Prostate gland (tissue), 2 donors: ENCODE measurements around the gene KRTAP9-7. TPM values are rescaled to one million over a fixed set of nuclear protein-coding genes. Genes with fewer than 3 reads are reported as not detected.
"Not testable (repeated sequence)": the region's sequence is repeated elsewhere in the genome, so short reads cannot be mapped to it uniquely, and the experiment has no call there.

ENCODE experiments used
- DNase-seq: peaks from one replicate; pipeline ENCODE4 v3.0.0-alpha.2; 2019; ENCODE audit warnings: low spot score
- H3K27ac ChIP-seq, 2 donors: fragments of 200-600 bp; sonication (generic); 2 replicates each; pipeline ENCODE4 v1.5.1; 2017 to 2019
- H3K27me3 ChIP-seq: fragments of 200-600 bp; sonication (generic); replicated peaks from 2 replicates; pipeline ENCODE4 v1.5.1; 2019; ENCODE audit not compliant: insufficient read depth
- H3K36me3 ChIP-seq, 2 donors: fragments of 200-600 bp; sonication (generic); 1 replicate in 1 of 2; 2 replicates in 1 of 2; pipeline versions ENCODE4 v1.5.1 to v1.8.1; 2017 to 2019
- H3K4me1 ChIP-seq: fragments of 200-600 bp; sonication (generic); replicated peaks from 2 replicates; pipeline ENCODE4 v1.5.1; 2019
- H3K4me3 ChIP-seq, 2 donors: fragments of 200-600 bp; sonication (generic); 2 replicates each; pipeline ENCODE4 v1.5.1; 2017 to 2019
- H3K9me3 ChIP-seq: fragments of 200-600 bp; sonication (generic); 2 replicates; pipeline ENCODE4 v1.5.1; 2017
- POLR2A ChIP-seq: fragments of 450-650 bp; IDR thresholded peaks from one replicate; pipeline ENCODE4 v1.6.1; 2016; ENCODE audit warnings: antibody characterized with exemption, mild to moderate bottlenecking
- POLR2AphosphoS5 ChIP-seq: sonication (generic); formaldehyde crosslinking; IDR thresholded peaks from one replicate; pipeline ENCODE4 v1.6.1; 2017; ENCODE audit warnings: antibody characterized with exemption
- WGBS: methylation state at CpG from one replicate; pipeline ENCODE4 v1.1.5; 2018; 5-methylcytosine and 5-hydroxymethylcytosine counted together
- intact Hi-C: fragments of 100-400 bp; cut with DNase I; formaldehyde crosslinking; loops from one replicate; pipeline ENCODE4 v1.14.2; 2022
- total RNA-seq, 2 donors: library from RNA; depleted of rRNA; stranded (reverse); fragments of >200 nt; gene quantifications; one replicate each; pipeline ENCODE4 v1.1.0, GENCODE V29; 2016
- TF ChIP-seq, protein P1 (sequence below), 4 experiments: fragments of 200-600 bp in 2 of 4; fragments of 450-650 bp in 2 of 4; sonication (generic) in 2 of 4; IDR thresholded peaks; 1 replicate in 3 of 4; 2 replicates in 1 of 4; pipeline ENCODE4 v1.5.1; 2016 to 2019; ENCODE audit warnings: antibody characterized with exemption in 4 of 4, mild to moderate bottlenecking in 2 of 4, moderate library complexity in 2 of 4

Gene KRTAP9-7, protein sequence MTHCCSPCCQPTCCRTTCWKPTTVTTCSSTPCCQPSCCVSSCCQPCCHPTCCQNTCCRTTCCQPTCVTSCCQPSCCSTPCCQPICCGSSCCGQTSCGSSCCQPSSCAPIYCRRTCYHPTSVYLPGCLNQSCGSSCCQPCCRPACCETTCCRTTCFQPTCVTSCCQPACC
- total RNA-seq, result not detected

DNA sequence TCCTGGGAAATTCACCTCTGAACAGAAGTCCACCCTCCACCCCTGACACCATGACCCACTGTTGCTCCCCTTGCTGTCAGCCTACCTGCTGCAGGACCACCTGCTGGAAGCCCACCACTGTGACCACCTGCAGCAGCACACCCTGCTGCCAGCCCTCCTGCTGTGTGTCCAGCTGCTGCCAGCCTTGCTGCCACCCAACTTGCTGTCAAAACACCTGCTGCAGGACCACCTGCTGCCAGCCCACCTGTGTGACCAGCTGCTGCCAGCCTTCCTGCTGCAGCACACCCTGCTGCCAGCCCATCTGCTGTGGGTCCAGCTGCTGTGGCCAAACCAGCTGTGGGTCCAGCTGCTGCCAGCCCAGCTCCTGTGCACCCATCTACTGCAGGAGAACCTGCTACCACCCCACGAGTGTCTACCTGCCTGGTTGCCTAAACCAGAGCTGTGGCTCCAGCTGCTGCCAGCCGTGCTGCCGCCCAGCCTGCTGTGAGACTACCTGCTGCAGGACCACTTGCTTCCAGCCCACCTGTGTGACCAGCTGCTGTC lies at the start of gene KRTAP9-7:
Gene KRTAP9-7, plus strand, starts transcription at position 51 of the 543 bp plus-strand sequence. Its CDS starts 0 bp downstream, at position 51.
- H3K4me1 ChIP-seq, intact Hi-C loops, H3K9me3 ChIP-seq, H3K27me3 ChIP-seq, DNase-seq, H3K36me3 ChIP-seq, H3K27ac ChIP-seq, H3K4me3 ChIP-seq: not testable (repeated sequence)
- WGBS, result 73% methylated on average over 3 of the region's 3 CpGs

DNA sequence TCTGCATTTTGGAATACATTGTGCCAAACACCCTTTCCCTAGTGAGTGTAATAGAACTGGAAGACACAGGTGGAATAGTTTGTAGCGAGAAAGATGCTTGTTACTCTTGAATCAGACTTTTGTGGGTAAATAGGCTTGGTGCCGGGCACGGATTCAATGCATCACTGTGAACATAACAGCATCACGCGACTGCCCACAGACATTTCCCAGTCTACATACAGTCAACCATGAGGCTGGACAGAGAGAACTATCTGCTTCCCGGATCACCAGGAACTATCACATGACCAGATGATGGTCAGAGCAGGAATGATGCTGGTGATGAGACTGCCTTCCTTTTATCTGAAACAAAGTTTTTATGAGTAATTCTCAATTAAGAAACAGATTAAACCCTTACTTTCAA lies 49.4 kb upstream of the KRTAP9-7 start:
- WGBS, result 91% methylated on average over 6 of the region's 6 CpGs
- no peak for DNase-seq
- intact Hi-C loops, result no loop called here

DNA sequence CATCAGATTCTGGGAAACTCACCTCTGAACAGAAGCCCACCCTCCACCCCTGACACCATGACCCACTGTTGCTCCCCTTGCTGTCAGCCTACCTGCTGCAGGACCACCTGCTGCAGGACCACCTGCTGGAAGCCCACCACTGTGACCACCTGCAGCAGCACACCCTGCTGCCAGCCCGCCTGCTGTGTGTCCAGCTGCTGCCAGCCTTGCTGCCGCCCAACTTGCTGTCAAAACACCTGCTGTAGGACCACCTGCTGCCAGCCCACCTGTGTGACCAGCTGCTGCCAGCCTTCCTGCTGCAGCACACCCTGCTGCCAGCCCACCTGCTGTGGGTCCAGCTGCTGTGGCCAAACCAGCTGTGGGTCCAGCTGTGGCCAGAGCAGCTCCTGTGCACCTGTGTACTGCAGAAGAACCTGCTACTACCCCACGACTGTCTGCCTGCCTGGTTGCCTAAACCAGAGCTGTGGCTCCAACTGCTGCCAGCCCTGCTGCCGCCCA lies 48.9 kb upstream of the KRTAP9-7 start, which contains the start of gene KRTAP9-2:
Gene KRTAP9-2, plus strand, starts transcription at position 51 of the 498 bp plus-strand sequence. Its CDS starts 7 bp downstream, at position 58.
- H3K27me3 ChIP-seq, H3K4me1 ChIP-seq, H3K27ac ChIP-seq, H3K9me3 ChIP-seq, DNase-seq, H3K4me3 ChIP-seq, H3K36me3 ChIP-seq, intact Hi-C loops: not testable (repeated sequence)
- whole genome bisulfite sequencing, result 77% methylated on average over 3 of the region's 4 CpGs

More for the DNA sequence above, 49.4 kb upstream of the KRTAP9-7 start:
- Histone ChIP-seq H3K9me3 (no peaks in the 10 kb centered on the region), H3K27ac (no peak overlapping the region), H3K4me3 (no peak overlapping the region), H3K36me3 (no peaks in the 10 kb centered on the region), H3K4me1 (no peaks in the 10 kb centered on the region), H3K27me3 (no peaks in the 10 kb centered on the region)
- TF ChIP-seq POLR2AphosphoS5 (no peak), POLR2A (no peak)
- TF ChIP-seq, protein P1, sequence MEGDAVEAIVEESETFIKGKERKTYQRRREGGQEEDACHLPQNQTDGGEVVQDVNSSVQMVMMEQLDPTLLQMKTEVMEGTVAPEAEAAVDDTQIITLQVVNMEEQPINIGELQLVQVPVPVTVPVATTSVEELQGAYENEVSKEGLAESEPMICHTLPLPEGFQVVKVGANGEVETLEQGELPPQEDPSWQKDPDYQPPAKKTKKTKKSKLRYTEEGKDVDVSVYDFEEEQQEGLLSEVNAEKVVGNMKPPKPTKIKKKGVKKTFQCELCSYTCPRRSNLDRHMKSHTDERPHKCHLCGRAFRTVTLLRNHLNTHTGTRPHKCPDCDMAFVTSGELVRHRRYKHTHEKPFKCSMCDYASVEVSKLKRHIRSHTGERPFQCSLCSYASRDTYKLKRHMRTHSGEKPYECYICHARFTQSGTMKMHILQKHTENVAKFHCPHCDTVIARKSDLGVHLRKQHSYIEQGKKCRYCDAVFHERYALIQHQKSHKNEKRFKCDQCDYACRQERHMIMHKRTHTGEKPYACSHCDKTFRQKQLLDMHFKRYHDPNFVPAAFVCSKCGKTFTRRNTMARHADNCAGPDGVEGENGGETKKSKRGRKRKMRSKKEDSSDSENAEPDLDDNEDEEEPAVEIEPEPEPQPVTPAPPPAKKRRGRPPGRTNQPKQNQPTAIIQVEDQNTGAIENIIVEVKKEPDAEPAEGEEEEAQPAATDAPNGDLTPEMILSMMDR (IDR thresholded peaks at IDR 0.05), result no peak

DNA sequence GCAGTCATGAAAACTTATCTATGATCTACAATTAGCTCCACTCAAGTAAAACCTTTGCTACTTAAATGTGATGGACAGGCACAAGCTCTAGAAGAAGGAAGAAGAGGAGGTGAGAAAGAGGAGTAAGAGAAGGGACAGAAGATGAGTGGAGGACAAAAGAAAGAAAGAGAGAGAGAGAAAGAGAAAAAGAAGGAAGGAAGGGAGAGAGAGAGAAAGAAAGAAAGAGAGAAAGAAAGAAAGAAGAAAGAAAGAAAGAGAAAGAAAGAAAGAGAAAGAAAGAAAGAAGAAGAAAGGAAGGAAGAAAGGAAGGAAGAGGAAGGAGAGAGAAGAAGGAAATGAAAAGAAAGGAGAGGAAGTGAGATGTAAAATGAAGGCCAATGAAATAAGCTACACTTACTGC lies 45.4 kb upstream of the KRTAP9-7 start:
- no peak for DNase-seq
- no peaks in the 10 kb centered on the region for H3K27me3 ChIP-seq
- no peak overlapping the region for H3K4me3 ChIP-seq
- intact Hi-C loops, result no loop called here
- H3K9me3 ChIP-seq, result no peaks in the 10 kb centered on the region
- TF ChIP-seq POLR2AphosphoS5 (no peak), POLR2A (no peak)
- TF ChIP-seq, protein P1 (IDR thresholded peaks at IDR 0.05), result no peak
- no peaks in the 10 kb centered on the region for H3K4me1 ChIP-seq
- no peak overlapping the region for H3K27ac ChIP-seq
- H3K36me3 ChIP-seq, result no peaks in the 10 kb centered on the region

DNA sequence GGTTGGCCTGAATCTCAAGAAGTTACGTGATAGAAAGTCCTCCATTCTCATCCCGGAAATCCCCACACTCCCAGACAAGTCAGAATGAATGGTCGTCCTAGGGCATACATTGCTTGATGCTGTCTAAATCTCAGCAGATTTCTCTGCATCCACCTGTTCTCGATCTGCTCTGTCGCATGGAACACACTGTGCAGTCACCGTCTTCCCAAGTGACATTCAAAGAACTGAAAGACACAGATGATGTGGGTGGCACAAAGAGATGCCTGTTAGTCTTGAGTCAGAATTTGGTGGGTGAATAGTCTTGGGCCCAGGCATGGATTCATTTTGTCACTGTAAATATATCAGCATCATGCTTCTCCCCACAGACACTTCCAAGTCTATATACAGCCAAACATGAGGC lies 43.8 kb upstream of the KRTAP9-7 start:
- H3K4me3 ChIP-seq, result no peak overlapping the region

DNA sequence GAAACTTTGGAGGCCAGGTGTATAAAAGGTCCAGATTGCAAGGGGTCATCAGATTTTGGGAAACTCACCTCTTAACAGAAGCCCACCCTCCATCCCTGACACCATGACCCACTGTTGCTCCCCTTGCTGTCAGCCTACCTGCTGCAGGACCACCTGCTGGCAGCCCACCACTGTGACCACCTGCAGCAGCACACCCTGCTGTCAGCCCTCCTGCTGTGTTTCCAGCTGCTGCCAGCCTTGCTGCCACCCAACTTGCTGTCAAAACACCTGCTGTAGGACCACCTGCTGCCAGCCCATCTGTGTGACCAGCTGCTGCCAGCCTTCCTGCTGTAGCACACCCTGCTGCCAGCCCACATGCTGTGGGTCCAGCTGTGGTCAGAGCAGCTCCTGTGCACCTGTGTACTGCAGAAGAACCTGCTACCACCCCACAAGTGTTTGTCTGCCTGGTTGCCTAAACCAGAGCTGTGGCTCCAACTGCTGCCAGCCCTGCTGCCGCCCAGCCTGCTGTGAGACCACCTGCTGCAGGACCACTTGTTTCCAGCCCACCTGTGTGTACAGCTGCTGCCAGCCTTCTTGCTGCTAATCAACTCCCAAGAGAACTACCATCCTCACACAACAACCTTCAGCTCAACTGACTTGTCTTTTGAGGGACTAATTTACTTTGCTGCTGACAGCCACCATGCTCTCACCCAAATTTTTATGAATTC lies 42.9 kb upstream of the KRTAP9-7 start, which contains the start of gene KRTAP9-3:
Gene KRTAP9-3, plus strand, starts transcription at position 51 of the 707 bp plus-strand sequence. Its CDS starts 53 bp downstream, at position 104.
- H3K27ac ChIP-seq, DNase-seq: not testable (repeated sequence)

More for the DNA sequence above, 43.8 kb upstream of the KRTAP9-7 start:
- no peak for TF ChIP-seq POLR2A
- TF ChIP-seq, protein P1 (IDR thresholded peaks at IDR 0.05), result no peak
- TF ChIP-seq POLR2AphosphoS5, result no peak
- H3K27me3 ChIP-seq, result no peaks in the 10 kb centered on the region
- H3K27ac ChIP-seq, result no peak overlapping the region
- 88% methylated on average over 6 of the region's 6 CpGs for WGBS
- H3K36me3 ChIP-seq, result no peaks in the 10 kb centered on the region
- intact Hi-C loops, result no loop called here
- DNase-seq, result no peak
- no peaks in the 10 kb centered on the region for H3K4me1 ChIP-seq
- no peaks in the 10 kb centered on the region for H3K9me3 ChIP-seq

DNA sequence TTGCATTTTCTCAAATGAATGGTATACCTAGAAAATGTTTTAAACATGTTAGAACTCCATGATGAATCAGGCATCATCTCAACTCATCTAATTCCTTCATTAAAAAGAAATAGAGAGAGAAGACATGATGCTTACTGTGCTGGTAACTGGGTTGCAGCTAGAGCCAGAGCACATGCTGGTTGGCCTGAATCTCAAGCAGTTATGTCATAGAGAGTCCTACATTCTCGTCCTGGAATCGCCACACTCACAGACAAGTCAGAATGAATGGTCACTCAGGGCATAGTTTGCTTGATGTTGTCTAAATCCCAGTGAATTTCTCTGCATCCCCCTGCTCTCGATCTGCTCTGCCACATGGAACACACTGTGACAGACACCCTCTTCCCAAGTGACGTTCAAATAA lies 38.4 kb upstream of the KRTAP9-7 start:
- not testable (repeated sequence) for H3K4me1 ChIP-seq

More for the DNA sequence above, 42.9 kb upstream of the KRTAP9-7 start, which contains the start of gene KRTAP9-3:
- H3K36me3 ChIP-seq, H3K9me3 ChIP-seq, intact Hi-C loops, H3K4me3 ChIP-seq, H3K4me1 ChIP-seq, H3K27me3 ChIP-seq: not testable (repeated sequence)
- whole genome bisulfite sequencing, result 100% methylated on average over 1 of the region's 1 CpG

DNA sequence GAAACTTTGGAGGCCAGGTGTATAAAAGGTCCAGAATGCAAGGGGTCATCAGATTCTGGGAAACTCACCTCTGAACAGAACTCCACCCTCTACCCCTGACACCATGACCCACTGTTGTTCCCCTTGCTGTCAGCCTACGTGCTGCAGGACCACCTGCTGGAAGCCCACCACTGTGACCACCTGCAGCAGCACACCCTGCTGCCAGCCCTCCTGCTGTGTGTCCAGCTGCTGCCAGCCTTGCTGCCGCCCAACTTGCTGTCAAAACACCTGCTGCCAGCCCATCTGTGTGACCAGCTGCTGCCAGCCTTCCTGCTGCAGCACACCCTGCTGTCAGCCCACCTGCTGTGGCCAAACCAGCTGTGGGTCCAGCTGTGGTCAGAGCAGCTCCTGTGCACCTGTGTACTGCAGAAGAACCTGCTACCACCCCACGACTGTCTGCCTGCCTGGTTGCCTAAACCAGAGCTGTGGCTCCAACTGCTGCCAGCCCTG lies 37.5 kb upstream of the KRTAP9-7 start, which contains the start of gene KRTAP9-8:
Gene KRTAP9-8, plus strand, starts transcription at position 51 of the 489 bp plus-strand sequence. Its CDS starts 53 bp downstream, at position 104.
- H3K4me3 ChIP-seq, H3K27me3 ChIP-seq, intact Hi-C loops, H3K4me1 ChIP-seq, DNase-seq, H3K9me3 ChIP-seq, H3K36me3 ChIP-seq, H3K27ac ChIP-seq: not testable (repeated sequence)
- WGBS, result 78% methylated on average over 2 of the region's 3 CpGs

More for the DNA sequence above, 38.4 kb upstream of the KRTAP9-7 start:
- H3K9me3 ChIP-seq, H3K27ac ChIP-seq, H3K27me3 ChIP-seq, H3K36me3 ChIP-seq, DNase-seq, intact Hi-C loops, H3K4me3 ChIP-seq: not testable (repeated sequence)
- WGBS, result 81% methylated on average over 4 of the region's 4 CpGs
